HFFc6 (cell line): ENCODE measurements around the gene STOX1. TPM values are rescaled to one million over a fixed set of nuclear protein-coding genes. Genes with fewer than 3 reads are reported as not detected.
"Not testable (repeated sequence)": the region's sequence is repeated elsewhere in the genome, so short reads cannot be mapped to it uniquely, and the experiment has no call there.

Experiments
- DNase-seq: peaks from one replicate; pipeline ENCODE4 v3.0.0-alpha.2; 2018
- H3K27ac Mint-ChIP-seq: 2 replicates; pipeline ENCODE4 v1.8.0; 2020; ENCODE audit warnings: mild to moderate bottlenecking, mixed read lengths
- H3K27me3 Mint-ChIP-seq: 2 replicates; pipeline ENCODE4 v1.8.0; 2021; ENCODE audit warnings: mild to moderate bottlenecking, moderate library complexity, mixed read lengths; ENCODE audit not compliant: insufficient read depth
- H3K36me3 Mint-ChIP-seq: 2 replicates; pipeline ENCODE4 v1.8.0; 2021; ENCODE audit warnings: low read depth, mixed read lengths
- H3K4me1 Mint-ChIP-seq: 2 replicates; pipeline ENCODE4 v1.8.0; 2020; ENCODE audit warnings: low read depth, mixed read lengths
- H3K4me3 Mint-ChIP-seq: 2 replicates; pipeline ENCODE4 v1.8.0; 2020; ENCODE audit warnings: mild to moderate bottlenecking, moderate library complexity, mixed read lengths
- H3K9me3 Mint-ChIP-seq: 2 replicates; pipeline ENCODE4 v1.8.0; 2020; ENCODE audit warnings: mild to moderate bottlenecking, mixed read lengths
- CTCF ChIP-seq: fragments of 200-600 bp; sonication (generic); IDR thresholded peaks from 2 replicates; pipeline ENCODE4 v1.5.0; 2021; ENCODE audit warnings: antibody characterized with exemption, mild to moderate bottlenecking
- total RNA-seq, 6 experiments: library from RNA; stranded (reverse); fragmentation: NEBNext Ultra II Directional; extraction: Animal tissue kit (Norgen Biotek cat#: 25700); gene quantifications; 2 replicates in 1 of 6; 3 replicates in 5 of 6; pipeline ENCODE4 v1.2.3, GENCODE V29; 2021

STOX1 gene
- total RNA-seq, 6 experiments from 2014 or later = 0.09 TPM; not detected in 4

DNA sequence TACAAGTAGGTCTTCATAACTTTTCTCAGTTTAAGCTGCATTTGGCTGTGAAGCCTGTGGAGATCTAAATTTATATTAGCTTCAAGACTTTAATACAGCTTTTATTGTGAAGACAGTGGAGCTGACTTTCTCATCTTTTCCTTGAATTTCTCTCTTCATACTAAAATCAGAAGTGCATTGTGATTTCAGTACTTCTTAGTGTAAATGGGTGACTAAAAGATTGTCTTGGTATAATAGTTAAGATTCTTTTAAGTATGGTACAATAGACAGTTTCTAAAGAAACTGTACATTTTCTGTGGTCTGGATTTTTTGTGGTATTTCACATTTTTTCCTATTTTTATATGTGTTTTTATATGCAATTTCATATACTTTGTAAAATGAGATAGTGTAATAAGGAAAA, 107.7 kb downstream of the STOX1 start:
- no peak for DNase-seq
- Mint-ChIP-seq H3K4me1 (no peaks in the 10 kb centered on the region), H3K36me3 (peaks cover 27% of the 10 kb centered on the region), H3K4me3 (no peak overlapping the region), H3K27me3 (no peaks in the 10 kb centered on the region), H3K9me3 (no peaks in the 10 kb centered on the region), H3K27ac (no peak overlapping the region)
- no peak for TF ChIP-seq CTCF

- DNase-seq = no peak
- no peak overlapping the region for H3K4me3 Mint-ChIP-seq
- no peak for TF ChIP-seq CTCF
Observed at GRCh38 chr10:68938117-68938516, 110.8 kb downstream of the STOX1 start.

GRCh38 chr10:68938884-68939283, 111.6 kb downstream of the STOX1 start:
- Mint-ChIP-seq H3K36me3 (peaks cover 17% of the 10 kb centered on the region), H3K27me3 (no peaks in the 10 kb centered on the region), H3K4me3 (no peak overlapping the region), H3K27ac (no peak overlapping the region), H3K9me3 (no peaks in the 10 kb centered on the region), H3K4me1 (peaks cover 12% of the 10 kb centered on the region)
- no peak for TF ChIP-seq CTCF
- no peak for DNase-seq

More at GRCh38 chr10:68938117-68938516, 110.8 kb downstream of the STOX1 start:
- H3K9me3 Mint-ChIP-seq = no peaks in the 10 kb centered on the region
- no peak overlapping the region for H3K27ac Mint-ChIP-seq
- peaks cover 17% of the 10 kb centered on the region for H3K36me3 Mint-ChIP-seq
- no peaks in the 10 kb centered on the region for H3K27me3 Mint-ChIP-seq
- H3K4me1 Mint-ChIP-seq = peaks cover 10% of the 10 kb centered on the region

DNA sequence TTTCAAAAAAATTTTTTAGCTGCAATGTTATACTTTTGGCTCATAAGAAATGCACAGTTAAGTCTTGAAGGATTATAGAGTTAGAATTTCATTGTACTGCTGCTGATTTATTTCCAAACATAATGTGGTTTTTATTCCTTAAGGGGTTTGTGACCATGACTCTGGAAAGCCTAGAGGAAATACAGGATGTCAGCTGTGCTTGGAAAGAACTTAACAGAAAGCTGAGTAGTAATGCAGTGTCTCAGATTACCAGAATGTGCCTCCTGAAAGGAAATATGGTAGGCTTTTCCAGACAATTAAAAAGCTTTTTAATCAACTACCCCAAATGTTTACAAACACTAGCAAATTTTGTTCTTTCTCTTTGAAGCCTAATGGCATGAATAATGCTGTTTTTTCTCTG, 113.6 kb downstream of the STOX1 start:
- not testable (repeated sequence) for H3K27me3 Mint-ChIP-seq, H3K4me3 Mint-ChIP-seq, H3K9me3 Mint-ChIP-seq, H3K27ac Mint-ChIP-seq, DNase-seq
- H3K36me3 Mint-ChIP-seq = peaks cover 17% of the 10 kb centered on the region
- peaks cover 12% of the 10 kb centered on the region for H3K4me1 Mint-ChIP-seq

Other genes with a start within 250 kb of the STOX1 start
- gene CCAR1, start 106.3 kb upstream of the STOX1 start, total RNA-seq = 10 to 100 TPM; 48.2 to 71.2 (median 64.1) TPM
- gene DDX50, start 73.8 kb downstream of the STOX1 start, total RNA-seq = 10 to 100 TPM; 35.6 to 39.4 (median 37.3) TPM
- gene DDX21, start 128.6 kb downstream of the STOX1 start, total RNA-seq = 100 to 1,000 TPM in 1 of 6 experiments, 10 to 100 TPM in 5; 81.7 to 103 (median 90.7) TPM
- gene KIFBP, start 161.3 kb downstream of the STOX1 start, total RNA-seq = 10 to 100 TPM; 43.6 to 56.2 (median 51.9) TPM